ENCODE data around the gene POU6F2.

POU6F2 gene

GRCh38 chr7:39128287-39128843 is 150.7 kb downstream of the POU6F2 start:
- no peak for DNase-seq (ENCODE audit: low read depth in 2 of 2)

- DNase-seq (ENCODE audit: low read depth in 2 of 2) = no peak
Measured at GRCh38 chr7:39130274-39130673, 152.6 kb downstream of the POU6F2 start.

DNA sequence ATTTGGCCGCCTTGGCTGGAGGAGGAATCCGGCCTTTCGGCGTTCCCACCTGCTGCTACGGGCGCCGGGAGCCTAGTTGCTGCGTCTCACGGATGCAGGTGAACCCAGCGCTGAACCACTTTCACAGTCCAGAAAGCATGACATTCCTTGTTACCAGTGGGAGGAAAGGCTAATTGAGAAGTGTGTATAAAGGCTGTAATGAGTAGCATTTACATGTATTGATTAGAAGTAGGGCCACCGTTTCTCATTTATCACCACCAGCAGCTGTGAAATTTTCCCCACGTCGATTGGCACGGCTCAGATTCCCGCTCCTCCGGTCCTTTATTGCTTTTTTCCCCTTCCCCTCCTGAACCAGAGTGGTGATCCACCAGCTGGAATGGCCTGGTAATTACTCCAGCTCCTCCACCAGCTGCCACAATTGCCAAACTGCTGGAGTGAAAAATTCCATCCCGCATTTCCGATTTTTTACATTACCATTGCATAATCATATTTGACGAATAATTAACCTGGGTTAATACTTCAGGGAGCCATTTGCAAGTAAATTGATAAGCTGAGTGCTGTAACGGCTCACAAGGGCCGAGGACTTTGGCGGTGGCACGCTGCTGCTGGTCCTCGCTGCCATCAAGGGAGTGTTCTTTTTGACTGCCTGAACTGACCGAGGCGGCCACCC is 153.3 kb downstream of the POU6F2 start:
- DNase-seq (ENCODE audit: low read depth in 2 of 2) = no peak

DNA sequence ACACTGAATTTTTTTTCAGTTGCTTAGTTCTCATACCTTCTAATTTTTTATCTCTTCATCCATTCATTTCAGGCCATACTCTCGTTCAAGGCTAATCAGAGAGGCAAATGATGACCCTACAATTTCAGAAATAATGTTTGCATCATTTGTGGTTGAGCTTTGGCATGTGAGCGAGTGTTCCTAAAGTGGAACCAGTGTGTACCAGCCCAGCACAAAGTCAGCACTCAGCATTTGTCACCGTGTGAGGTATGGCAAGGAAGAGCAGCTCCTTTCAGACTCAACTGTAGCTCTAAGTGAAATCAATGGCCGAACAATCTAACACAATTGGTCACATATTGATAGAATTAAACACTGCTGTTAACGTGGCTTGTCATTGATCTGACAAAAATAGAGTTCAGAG is 154.6 kb downstream of the POU6F2 start:
- no peak for DNase-seq (ENCODE audit: low read depth in 2 of 2)

DNA sequence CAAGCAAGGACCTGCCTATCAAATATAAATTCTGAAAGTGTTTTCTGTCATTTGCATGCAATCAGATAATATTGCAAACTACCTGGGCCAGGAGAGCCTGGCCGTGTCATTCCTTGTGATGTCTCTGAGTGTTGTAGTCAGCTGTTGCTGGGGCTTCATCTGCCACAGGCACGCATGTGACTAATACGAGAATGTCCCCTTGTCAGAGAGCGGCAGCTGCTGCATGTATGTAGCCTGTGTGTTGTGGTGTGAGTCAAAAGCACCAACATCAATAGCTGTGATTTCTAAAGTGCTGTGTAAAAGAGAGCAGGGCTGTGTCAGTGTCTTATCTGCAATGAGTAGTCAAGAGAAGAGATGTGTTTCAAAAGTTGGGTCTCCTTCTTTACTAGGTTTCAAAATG is 155.4 kb downstream of the POU6F2 start:
- DNase-seq (ENCODE audit: low read depth in 2 of 2) = no peak

- no peak for DNase-seq (ENCODE audit: low read depth in 2 of 2)
Measured at GRCh38 chr7:39137480-39137879, 159.8 kb downstream of the POU6F2 start.

DNA sequence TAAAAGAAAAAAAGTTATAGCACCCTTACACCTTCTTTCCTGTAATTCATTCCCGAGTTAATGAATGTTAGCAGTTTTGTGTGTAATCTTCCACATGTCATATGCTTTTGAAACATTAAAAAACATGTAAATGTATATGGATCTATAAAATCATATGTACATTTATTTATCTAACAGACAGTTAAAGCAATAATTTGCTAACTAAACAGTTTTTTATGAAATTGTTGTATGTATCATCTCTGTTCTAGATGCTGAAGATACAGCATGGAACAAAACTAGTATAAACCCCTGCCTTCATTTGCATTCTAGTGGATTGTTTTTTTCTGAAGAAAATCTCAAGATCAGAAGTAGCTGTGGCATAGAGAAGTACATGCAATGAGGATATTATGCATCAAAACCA is 165.0 kb downstream of the POU6F2 start:
- DNase-seq (ENCODE audit: low read depth in 2 of 2) = no peak

DNA sequence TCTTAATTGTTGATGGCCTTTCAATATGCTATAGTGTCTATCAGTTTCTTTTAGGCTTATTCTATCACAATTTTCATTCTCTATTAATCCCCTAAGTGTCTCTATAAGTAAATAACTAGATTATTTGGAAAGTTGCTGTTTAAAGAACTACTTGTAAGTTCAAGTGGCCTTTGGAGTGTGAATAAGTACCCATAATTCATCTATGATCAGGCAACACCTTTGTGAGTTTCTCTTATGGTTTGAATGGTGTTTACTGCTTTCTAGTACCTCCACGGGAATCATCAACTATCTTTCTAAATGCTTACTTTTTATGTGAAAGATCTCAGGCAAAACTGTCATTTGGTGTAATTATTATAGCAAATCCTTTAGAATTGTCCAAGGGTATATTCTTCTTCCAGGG is 166.7 kb downstream of the POU6F2 start:
- DNase-seq (ENCODE audit: low read depth in 2 of 2) = no peak

DNA sequence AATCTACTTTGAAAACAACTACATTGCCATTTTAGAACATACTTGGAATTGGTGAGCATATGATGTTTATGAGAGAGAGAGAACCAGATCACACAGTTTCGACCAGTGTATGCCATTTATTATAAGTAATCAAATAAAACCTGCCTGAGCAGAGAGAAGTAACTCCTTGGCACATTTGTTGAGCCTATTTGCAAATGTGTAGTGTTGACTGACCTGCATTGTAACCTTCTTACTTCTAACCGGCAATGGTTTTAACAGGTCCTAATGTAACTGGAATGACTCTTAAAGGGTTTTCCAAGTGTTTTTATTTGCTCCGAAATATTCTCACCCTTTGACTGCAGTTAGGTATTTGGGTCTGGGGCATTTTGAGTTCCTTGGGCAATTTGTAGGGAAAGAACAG is 167.6 kb downstream of the POU6F2 start:
- DNase-seq (ENCODE audit: low read depth in 2 of 2) = no peak

GRCh38 chr7:39145935-39146334 is 168.2 kb downstream of the POU6F2 start:
- DNase-seq (ENCODE audit: low read depth in 2 of 2) = no peak

GRCh38 chr7:39152701-39153100 is 175.0 kb downstream of the POU6F2 start:
- no peak for DNase-seq (ENCODE audit: low read depth in 2 of 2)

DNA sequence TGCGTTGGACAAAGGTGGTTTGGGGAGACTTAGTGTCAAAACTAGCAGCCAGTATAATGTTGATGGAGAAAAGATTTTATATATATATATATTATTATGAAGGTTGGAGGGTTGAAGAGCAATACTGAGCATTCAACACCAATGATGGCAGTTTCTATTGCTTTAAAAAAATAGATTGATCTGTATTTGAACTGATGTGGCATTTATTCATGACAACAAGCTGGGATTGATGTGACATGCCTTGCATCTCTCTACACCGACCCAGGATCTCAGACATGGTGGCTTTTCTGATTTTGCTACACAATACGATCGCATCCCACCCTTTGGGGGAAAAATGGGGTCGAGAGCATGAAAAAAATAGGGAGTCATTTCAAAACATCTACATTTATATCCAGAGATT is 175.4 kb downstream of the POU6F2 start:
- DNase-seq (ENCODE audit: low read depth in 2 of 2) = no peak

- no peak for DNase-seq (ENCODE audit: low read depth in 2 of 2)
Measured at GRCh38 chr7:39153647-39154046, 175.9 kb downstream of the POU6F2 start.

- DNase-seq (ENCODE audit: low read depth in 2 of 2) = no peak
Measured at GRCh38 chr7:39154815-39155214, 177.1 kb downstream of the POU6F2 start.

- DNase-seq (ENCODE audit: low read depth in 2 of 2) = no peak
Measured at GRCh38 chr7:39158367-39158766, 180.7 kb downstream of the POU6F2 start.

- DNase-seq (ENCODE audit: low read depth in 2 of 2) = no peak
Measured at GRCh38 chr7:39161903-39162302, 184.2 kb downstream of the POU6F2 start.

DNA sequence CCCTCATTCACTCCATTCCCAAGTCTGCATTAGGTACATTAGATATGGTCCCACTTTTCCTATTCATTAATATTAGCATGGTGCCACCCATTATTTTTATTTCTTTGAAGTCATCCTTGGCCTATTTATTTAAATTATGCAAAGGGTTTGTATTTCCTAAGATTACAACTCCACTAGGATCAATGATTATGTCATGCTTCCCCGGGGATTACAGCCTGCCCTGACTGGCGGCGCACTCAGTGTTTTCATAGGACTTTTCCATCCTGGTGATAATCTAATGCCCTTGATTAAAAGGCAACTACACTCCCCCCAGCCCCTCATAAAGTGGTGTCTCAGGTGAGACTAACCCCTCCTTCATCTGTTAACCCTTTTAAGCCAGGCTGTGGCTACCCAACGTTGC is 187.2 kb downstream of the POU6F2 start:
- no peak for DNase-seq (ENCODE audit: low read depth in 2 of 2)

DNA sequence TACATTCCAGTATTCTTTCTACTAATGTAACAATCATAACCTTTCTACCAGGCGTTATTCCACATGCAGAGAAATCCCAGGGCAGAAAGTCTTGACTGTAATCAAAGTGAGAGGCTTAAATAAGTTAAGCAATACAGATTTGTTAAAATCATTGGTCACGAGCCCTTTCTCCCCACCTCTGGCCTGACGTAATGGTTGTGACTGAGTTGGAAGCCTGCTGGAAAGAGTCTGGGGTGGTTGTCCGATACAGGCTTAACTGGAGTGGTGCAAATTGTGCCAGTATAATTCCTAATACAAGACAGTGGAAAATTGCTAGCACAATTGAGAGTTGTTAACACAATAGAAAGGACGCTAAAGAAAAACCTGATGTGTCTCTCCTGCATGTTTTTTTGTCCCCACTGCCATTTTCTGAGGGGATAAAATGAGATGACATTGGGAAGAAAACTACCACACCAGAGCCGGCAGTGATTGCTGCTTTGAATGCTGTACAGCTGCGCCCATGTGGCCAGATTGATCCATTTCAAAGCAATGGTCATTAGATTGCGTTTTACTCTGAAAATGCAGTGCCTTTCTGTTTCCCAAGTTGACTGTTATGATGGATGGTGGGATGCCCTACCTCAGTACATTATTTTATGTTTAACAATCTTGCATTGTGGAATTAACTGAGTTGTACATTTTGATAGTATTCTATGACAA is 190.8 kb downstream of the POU6F2 start:
- no peak for DNase-seq (ENCODE audit: low read depth in 2 of 2)

GRCh38 chr7:39172137-39172536 is 194.4 kb downstream of the POU6F2 start:
- no peak for DNase-seq (ENCODE audit: low read depth in 2 of 2)

DNA sequence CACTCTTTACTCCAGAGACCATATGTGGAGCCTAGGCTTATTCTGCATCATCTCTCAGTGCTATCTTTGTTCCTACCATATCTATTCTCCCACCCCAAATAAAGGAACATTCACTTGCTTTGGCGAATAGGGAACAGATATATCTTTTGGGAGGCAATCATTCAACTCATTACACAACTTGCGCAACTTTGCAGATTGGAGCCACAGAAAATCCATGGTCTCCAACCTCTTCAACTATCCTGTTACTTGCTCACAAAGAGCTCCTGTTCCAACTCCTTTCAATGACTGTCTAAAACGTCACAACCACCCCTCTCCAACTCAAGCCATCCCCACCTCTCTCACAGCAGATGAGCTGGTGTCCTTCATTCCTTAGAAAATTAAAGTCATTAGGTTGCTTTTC is 203.7 kb downstream of the POU6F2 start:
- no peak for DNase-seq (ENCODE audit: low read depth in 2 of 2)

GRCh38 chr7:39183796-39184195 is 206.1 kb downstream of the POU6F2 start:
- DNase-seq (ENCODE audit: low read depth in 2 of 2) = no peak

DNA sequence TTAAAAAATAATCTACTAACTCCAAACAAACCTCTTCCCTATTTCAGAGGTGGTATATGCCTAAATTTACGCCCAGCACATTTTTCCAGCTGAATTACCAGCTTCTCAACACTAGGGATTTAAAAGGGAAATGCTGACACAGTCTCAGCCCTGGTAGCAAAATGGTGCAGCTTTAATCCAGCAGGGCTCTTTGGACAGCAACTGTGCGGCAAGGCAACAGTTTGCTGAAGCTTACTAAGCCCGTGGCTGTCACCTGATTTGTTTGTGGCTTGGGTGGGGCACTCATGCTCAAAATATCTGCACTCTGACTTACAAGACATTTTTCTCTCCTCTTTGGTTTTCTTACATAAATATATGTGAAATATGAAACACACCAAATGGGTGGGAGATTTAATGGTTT is 206.7 kb downstream of the POU6F2 start:
- no peak for DNase-seq (ENCODE audit: low read depth in 2 of 2)

GRCh38 chr7:39186131-39186530 is 208.4 kb downstream of the POU6F2 start:
- no peak for DNase-seq (ENCODE audit: low read depth in 2 of 2)

Data from stimulated activated CD4-positive, alpha-beta T cell treated with anti-CD3 and anti-CD28 coated beads, Interleukin-1b, Interleukin-23, amount 100 ng/mL, for 4 hours (primary cell).